HEK293 (cell line): Measurements from ENCODE around the gene NAGLU.

ENCODE experiments used
- CTCF ChIA-PET: fragments of 350-600 bp; formaldehyde crosslinking; extraction: SDS; loops from one replicate; lab custom pipeline; 2021; ENCODE audit warnings: antibody characterized with exemption; lab: Yijun Ruan, JAX
- POLR2A ChIA-PET: fragments of 300-600 bp; formaldehyde crosslinking; extraction: SDS; loops from one replicate; lab custom pipeline; 2020; ENCODE audit warnings: antibody characterized with exemption, inconsistent platforms; lab: Yijun Ruan, JAX
- H3K27ac ChIP-seq: fragments of 200-500 bp; sonication (Bioruptor generic); 2 replicates; pipeline ENCODE4 v1.5.1; 2014; ENCODE audit warnings: low read depth, low read length, control low read depth, inconsistent platforms; ENCODE audit errors: extremely low read depth
- H3K36me3 ChIP-seq, 2 experiments: fragments of 200-500 bp in 1 of 2; sonication (Bioruptor generic) in 1 of 2; 1 replicate in 1 of 2; 2 replicates in 1 of 2; pipeline ENCODE4 v1.5.1; 2014 to 2017; ENCODE audit warnings: inconsistent platforms in 2 of 2, low read length in 2 of 2; ENCODE audit not compliant: control insufficient read depth in 2 of 2, insufficient read depth in 1 of 2
- H3K4me1 ChIP-seq: fragments of 200-500 bp; sonication (Bioruptor generic); 2 replicates; pipeline ENCODE4 v1.5.1; 2014; ENCODE audit warnings: mild to moderate bottlenecking, low read length, inconsistent platforms; ENCODE audit not compliant: control insufficient read depth, insufficient read depth
- H3K4me3 ChIP-seq: 2 replicates; pipeline ENCODE4 v1.5.1; 2011; ENCODE audit warnings: low read depth, mild to moderate bottlenecking, control low read depth, low read length, moderate library complexity
- H3K9me3 ChIP-seq: fragments of 200-500 bp; sonication (Bioruptor generic); 2 replicates; pipeline ENCODE4 v1.5.1; 2014; ENCODE audit warnings: low read depth, low read length, inconsistent platforms; ENCODE audit not compliant: control insufficient read depth, insufficient read depth
- CTCF ChIP-seq: fragments of 450-650 bp; formaldehyde crosslinking; IDR thresholded peaks from 2 replicates; pipeline ENCODE4 v1.5.1; 2016; ENCODE audit warnings: missing biosample characterization, missing genetic modification characterization
- GLI2 ChIP-seq: fragments of 450-650 bp; formaldehyde crosslinking; IDR thresholded peaks from 2 replicates; pipeline ENCODE4; 2017; ENCODE audit warnings: missing biosample characterization, missing genetic modification characterization, low read depth, borderline replicate concordance
- GLIS1 ChIP-seq: fragments of 450-650 bp; formaldehyde crosslinking; IDR thresholded peaks from 2 replicates; pipeline ENCODE4 v1.5.1; 2016; ENCODE audit warnings: missing biosample characterization, missing genetic modification characterization
- GLIS2 ChIP-seq: fragments of 450-650 bp; formaldehyde crosslinking; IDR thresholded peaks from 2 replicates; pipeline ENCODE4 v1.5.1; 2016; ENCODE audit warnings: missing biosample characterization, missing genetic modification characterization
- IKZF3 ChIP-seq: fragments of 450-650 bp; IDR thresholded peaks from 2 replicates; pipeline ENCODE4 v1.5.0; 2018; ENCODE audit warnings: missing biosample characterization, mild to moderate bottlenecking, missing genetic modification characterization, moderate library complexity
- KLF1 ChIP-seq: fragments of 450-650 bp; formaldehyde crosslinking; IDR thresholded peaks from 2 replicates; pipeline ENCODE4 v1.5.1; 2016; ENCODE audit warnings: missing biosample characterization, missing genetic modification characterization
- KLF7 ChIP-seq: fragments of 450-650 bp; formaldehyde crosslinking; IDR thresholded peaks from 2 replicates; pipeline ENCODE4 v1.5.1; 2016; ENCODE audit warnings: missing biosample characterization, missing genetic modification characterization, borderline replicate concordance
- KLF8 ChIP-seq: fragments of 450-650 bp; formaldehyde crosslinking; IDR thresholded peaks from 2 replicates; pipeline ENCODE4 v1.5.1; 2016; ENCODE audit warnings: missing biosample characterization, missing genetic modification characterization
- PATZ1 ChIP-seq: fragments of 450-650 bp; formaldehyde crosslinking; IDR thresholded peaks from 2 replicates; pipeline ENCODE4 v1.5.1; 2016; ENCODE audit warnings: missing biosample characterization, missing genetic modification characterization
- SP2 ChIP-seq: fragments of 450-650 bp; formaldehyde crosslinking; IDR thresholded peaks from 2 replicates; pipeline ENCODE4 v1.5.1; 2016; ENCODE audit warnings: missing biosample characterization, missing genetic modification characterization
- YY2 ChIP-seq: fragments of 450-650 bp; formaldehyde crosslinking; IDR thresholded peaks from 2 replicates; pipeline ENCODE4 v1.5.1; 2016; ENCODE audit warnings: missing biosample characterization, missing genetic modification characterization
- ZBTB17 ChIP-seq: fragments of 450-650 bp; formaldehyde crosslinking; IDR thresholded peaks from 2 replicates; pipeline ENCODE4 v1.5.1; 2016; ENCODE audit warnings: missing biosample characterization, missing genetic modification characterization
- ZBTB8A ChIP-seq: fragments of 450-650 bp; formaldehyde crosslinking; IDR thresholded peaks from 2 replicates; pipeline ENCODE4 v1.5.1; 2016; ENCODE audit warnings: missing biosample characterization, missing genetic modification characterization
- ZEB2 ChIP-seq: fragments of 450-650 bp; formaldehyde crosslinking; IDR thresholded peaks from 2 replicates; pipeline ENCODE4 v1.5.1; 2016; ENCODE audit warnings: missing biosample characterization, missing genetic modification characterization
- ZNF132 ChIP-seq: fragments of 450-650 bp; formaldehyde crosslinking; IDR thresholded peaks from 2 replicates; pipeline ENCODE4 v1.5.1; 2017; ENCODE audit warnings: missing biosample characterization, missing genetic modification characterization, borderline replicate concordance
- ZNF26 ChIP-seq: fragments of 450-650 bp; formaldehyde crosslinking; IDR thresholded peaks from 2 replicates; pipeline ENCODE4 v1.5.1; 2016; ENCODE audit warnings: missing biosample characterization, missing genetic modification characterization
- ZNF280C ChIP-seq: fragments of 450-650 bp; formaldehyde crosslinking; IDR thresholded peaks from 2 replicates; pipeline ENCODE4 v1.5.1; 2016; ENCODE audit warnings: missing biosample characterization, missing genetic modification characterization
- ZNF324 ChIP-seq: fragments of 450-650 bp; formaldehyde crosslinking; IDR thresholded peaks from 2 replicates; pipeline ENCODE4 v1.5.1; 2016; ENCODE audit warnings: missing biosample characterization, missing genetic modification characterization
- ZNF341 ChIP-seq: fragments of 450-650 bp; formaldehyde crosslinking; IDR thresholded peaks from 2 replicates; pipeline ENCODE4; 2016; ENCODE audit warnings: low read depth, missing biosample characterization, missing genetic modification characterization
- ZNF423 ChIP-seq: fragments of 450-650 bp; formaldehyde crosslinking; IDR thresholded peaks from 2 replicates; pipeline ENCODE4 v1.5.1; 2016; ENCODE audit warnings: missing biosample characterization, missing genetic modification characterization
- ZNF510 ChIP-seq: fragments of 450-650 bp; formaldehyde crosslinking; IDR thresholded peaks from 2 replicates; pipeline ENCODE4 v1.5.1; 2018; ENCODE audit warnings: mild to moderate bottlenecking, missing genetic modification characterization, missing biosample characterization; ENCODE audit not compliant: insufficient replicate concordance
- ZNF585B ChIP-seq: fragments of 450-650 bp; formaldehyde crosslinking; IDR thresholded peaks from 2 replicates; pipeline ENCODE4 v1.5.1; 2016; ENCODE audit warnings: missing biosample characterization, missing genetic modification characterization
- ZNF623 ChIP-seq: fragments of 450-650 bp; formaldehyde crosslinking; IDR thresholded peaks from 2 replicates; pipeline ENCODE4 v1.5.1; 2016; ENCODE audit warnings: missing biosample characterization, missing genetic modification characterization
- ZNF629 ChIP-seq: fragments of 450-650 bp; formaldehyde crosslinking; IDR thresholded peaks from 2 replicates; pipeline ENCODE4 v1.5.1; 2017; ENCODE audit warnings: missing biosample characterization, missing genetic modification characterization
- ZNF654 ChIP-seq: fragments of 450-650 bp; formaldehyde crosslinking; IDR thresholded peaks from 2 replicates; pipeline ENCODE4 v1.5.1; 2016; ENCODE audit warnings: low read depth, missing biosample characterization, missing genetic modification characterization
- ZNF660 ChIP-seq: fragments of 450-650 bp; IDR thresholded peaks from 2 replicates; pipeline ENCODE4 v1.5.1; 2018; ENCODE audit warnings: missing biosample characterization, mild to moderate bottlenecking, missing genetic modification characterization
- ZNF670 ChIP-seq: fragments of 450-650 bp; formaldehyde crosslinking; IDR thresholded peaks from 2 replicates; pipeline ENCODE4 v1.5.1; 2016; ENCODE audit warnings: missing biosample characterization, missing genetic modification characterization, low read depth
- ZNF677 ChIP-seq: fragments of 450-650 bp; IDR thresholded peaks from 2 replicates; pipeline ENCODE4 v1.5.0; 2018; ENCODE audit warnings: missing biosample characterization, mild to moderate bottlenecking, missing genetic modification characterization, moderate library complexity
- ZNF747 ChIP-seq: fragments of 450-650 bp; formaldehyde crosslinking; IDR thresholded peaks from 2 replicates; pipeline ENCODE4 v1.5.1; 2016; ENCODE audit warnings: missing biosample characterization, missing genetic modification characterization

Gene NAGLU

GRCh38 chr17:42514867-42515266 lies 21.2 kb upstream of the NAGLU start:
- Histone ChIP-seq H3K4me3 (no peak overlapping the region), H3K9me3 (no peaks in the 10 kb centered on the region), H3K4me1 (peaks cover 20% of the 10 kb centered on the region), H3K27ac (peak overlapping the region; percentile 33; the same call in 1 of the 2 replicates), H3K36me3 (peaks cover 5 to 64% of the 10 kb centered on the region in 2 experiments; a peak in 2 of 3 replicates)
- ChIA-PET POLR2A (interaction anchor here (0.5 to 1.1 kb wide), 3 partner anchors 92 to 311 kb away, joined by 3 to 7 read pairs (median 3); partner anchors contain the start of gene CAVIN1), CTCF (interaction anchor here (0.7 to 1.2 kb wide), 6 partner anchors 12 to 191 kb away, joined by 3 to 6 read pairs (median 4); partner anchors contain the start of gene STAT3)
- no peak for TF ChIP-seq ZNF132
- TF ChIP-seq PATZ1 (tag by site-specific recombination) = no peak
- TF ChIP-seq ZNF747 (tag by site-specific recombination) = no peak
- no peak for TF ChIP-seq ZNF324 (tag by site-specific recombination)
- TF ChIP-seq ZNF585B (tag by site-specific recombination) = no peak
- TF ChIP-seq KLF1 = peak; percentile 41

- peaks cover 0 to 67% of the 10 kb centered on the region in 2 experiments; a peak in 1 of 3 replicates for H3K36me3 ChIP-seq
- no peak overlapping the region for H3K27ac ChIP-seq
- peaks cover 25% of the 10 kb centered on the region for H3K4me1 ChIP-seq
- ChIA-PET CTCF (interaction anchor here (0.6 to 4.4 kb wide), 47 partner anchors 10 to 689 kb away, joined by 3 to 66 read pairs (median 4); partner anchors contain the start of genes BECN1, CAVIN1, NKIRAS2 and PSMC3IP), POLR2A (interaction anchor here (1.3 to 3.7 kb wide), 5 partner anchors 9 to 94 kb away, joined by 3 to 48 read pairs (median 4); partner anchors contain the start of genes CAVIN1 and NAGLU)
- no peaks in the 10 kb centered on the region for H3K9me3 ChIP-seq
- H3K4me3 ChIP-seq = no peak overlapping the region
- TF ChIP-seq GLIS1 (tag by site-specific recombination) (peak; percentile 51; the same call in 1 of the 2 replicates), ZNF623 (tag by site-specific recombination) (no peak), ZNF280C (tag by site-specific recombination) (no peak), SP2 (tag by site-specific recombination) (peak; percentile 13; the same call in 1 of the 2 replicates), KLF8 (no peak), YY2 (no peak), ZNF341 (peak; percentile 97), ZNF654 (tag by site-specific recombination) (peak; percentile 87), ZNF423 (tag by site-specific recombination) (no peak), ZNF677 (tag by site-specific recombination) (no peak), ZEB2 (tag by site-specific recombination) (peak; percentile 41; the same call in 1 of the 2 replicates), ZBTB17 (tag by site-specific recombination) (peak; percentile 12; the same call in 1 of the 2 replicates), ZNF629 (tag by site-specific recombination) (peak; percentile 28; the same call in 1 of the 2 replicates), KLF7 (tag by site-specific recombination) (0 out of 2 replicates have a peak, but pooled peaks have one; percentile 17), ZBTB8A (peak; percentile 19; the same call in 1 of the 2 replicates), GLIS2 (tag by site-specific recombination) (peak; percentile 36; the same call in 1 of the 2 replicates), ZNF670 (tag by site-specific recombination) (no peak), GLI2 (tag by site-specific recombination) (no peak), ZNF510 (tag by site-specific recombination) (no peak), IKZF3 (peak; percentile 63; the same call in 1 of the 2 replicates), ZNF660 (tag by site-specific recombination) (no peak), CTCF (tag by site-specific recombination) (peak; percentile 94), ZNF26 (tag by site-specific recombination) (no peak)
Measured at GRCh38 chr17:42517516-42517915, 18.5 kb upstream of the NAGLU start.
